ENCODE measurements around the gene PRKN.

PRKN gene

DNA sequence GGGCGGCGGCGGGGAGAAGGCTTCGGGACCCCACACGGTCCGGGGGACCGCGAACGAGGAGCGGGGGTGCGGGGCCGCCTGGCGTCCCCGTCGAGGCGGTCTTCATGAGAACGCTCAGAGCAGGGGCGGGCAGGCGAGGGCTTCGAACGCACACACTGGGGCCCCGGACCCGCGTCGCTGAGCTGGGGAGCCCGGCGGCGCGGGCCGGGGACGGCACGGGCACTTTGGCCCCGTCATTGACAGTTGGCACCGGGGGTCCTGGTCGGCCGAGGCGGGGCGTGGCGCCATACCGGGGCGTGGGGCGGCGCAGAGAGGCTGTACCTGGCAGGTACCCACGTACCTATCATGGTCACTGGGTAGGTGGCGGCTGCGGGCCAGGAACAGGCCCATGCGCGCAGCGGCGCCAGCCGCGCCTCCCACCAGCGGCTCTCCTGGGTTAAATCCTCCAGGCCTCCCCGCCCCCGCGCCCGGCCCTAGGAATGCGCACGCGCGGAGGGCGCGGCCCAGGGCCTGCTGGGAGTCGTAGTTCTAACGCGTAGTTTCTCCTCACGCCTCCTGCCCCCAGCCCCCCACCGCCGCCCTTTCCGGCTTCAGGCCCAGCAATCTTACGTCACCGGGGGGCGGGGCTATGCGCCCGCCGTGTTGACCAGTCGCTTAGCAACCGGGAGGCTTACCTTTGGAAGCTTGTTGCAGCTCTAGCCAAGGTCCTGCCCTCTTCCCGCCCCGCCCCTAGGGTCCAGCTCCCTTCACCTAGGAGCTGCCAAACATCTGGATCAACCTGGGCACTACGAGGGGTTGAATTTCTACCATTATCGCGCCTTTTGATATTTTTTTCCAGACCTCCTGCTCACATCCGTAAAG lies at the start of gene PRKN, which contains the start of gene PACRG:
TSS of gene PRKN (minus strand) at position 445 of the 861 bp plus-strand sequence.
TSS of gene PACRG (plus strand) at position 653 of the 861 bp plus-strand sequence.
- peak; percentile 99 for DNase-seq

GRCh38 chr6:162777091-162777490 lies 49.5 kb upstream of the PRKN start:
- DNase-seq: no peak

- no peak for DNase-seq
These were observed 46.4 kb upstream of the PRKN start for GRCh38 chr6:162773996-162774395.

DNA sequence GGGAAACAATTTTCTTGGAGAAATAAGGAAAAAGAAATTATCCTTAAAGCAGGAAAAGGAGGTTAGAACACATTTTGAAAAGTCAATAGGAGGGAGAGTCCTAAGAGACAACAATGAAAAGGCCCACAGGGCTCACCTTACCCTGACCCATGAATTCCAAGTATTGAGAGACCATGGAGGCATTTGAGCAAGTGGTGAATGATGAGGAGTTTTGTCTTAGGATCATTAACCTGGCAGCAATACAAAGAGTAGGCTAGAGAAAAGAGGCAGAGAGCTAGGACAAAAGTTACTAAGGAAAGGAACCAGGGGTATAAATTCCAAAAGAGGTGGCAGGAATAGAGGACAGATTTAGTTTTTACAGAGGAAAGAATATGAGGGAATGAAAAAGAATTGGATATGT lies 44.9 kb upstream of the PRKN start:
- no peak for DNase-seq

GRCh38 chr6:162770955-162771354 lies 43.4 kb upstream of the PRKN start:
- DNase-seq: no peak

DNA sequence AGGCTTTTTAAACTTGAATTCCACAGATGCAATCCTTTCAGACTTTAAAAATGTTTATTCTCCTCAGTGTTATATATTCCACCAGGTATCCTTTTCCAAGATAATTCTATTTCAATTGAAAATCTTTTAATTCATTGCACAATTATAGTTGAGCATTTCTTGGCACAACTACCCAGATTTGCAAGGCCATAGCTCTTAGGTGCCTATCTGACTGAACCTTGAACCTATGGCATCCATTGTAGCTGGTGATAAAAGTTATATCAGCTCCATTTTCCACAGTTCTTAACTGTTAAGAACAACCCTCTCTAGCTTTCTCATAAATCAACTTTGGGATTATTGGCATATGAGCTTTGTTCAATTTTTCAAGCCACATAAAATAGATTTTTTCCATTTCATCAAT lies 42.6 kb upstream of the PRKN start:
- no peak for DNase-seq

DNA sequence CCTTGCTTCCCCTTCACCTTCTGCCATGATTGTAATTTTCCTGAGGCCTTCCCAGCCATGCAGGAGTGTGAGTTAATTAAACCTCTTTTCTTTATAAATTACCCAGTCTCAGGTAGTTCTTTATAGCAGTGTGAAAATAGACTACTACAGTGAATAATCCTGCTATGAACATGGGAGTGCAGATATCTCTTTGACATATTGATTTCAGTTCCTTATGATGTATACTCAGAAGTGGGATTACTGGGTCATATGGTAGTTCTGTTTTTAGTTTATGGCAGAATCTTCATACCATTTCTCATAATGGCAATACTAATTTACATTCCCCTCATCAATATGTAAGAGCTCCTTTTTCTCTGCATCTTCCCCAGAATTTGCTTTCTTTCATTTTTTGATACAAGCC lies 26.2 kb upstream of the PRKN start:
- no peak for DNase-seq

DNA sequence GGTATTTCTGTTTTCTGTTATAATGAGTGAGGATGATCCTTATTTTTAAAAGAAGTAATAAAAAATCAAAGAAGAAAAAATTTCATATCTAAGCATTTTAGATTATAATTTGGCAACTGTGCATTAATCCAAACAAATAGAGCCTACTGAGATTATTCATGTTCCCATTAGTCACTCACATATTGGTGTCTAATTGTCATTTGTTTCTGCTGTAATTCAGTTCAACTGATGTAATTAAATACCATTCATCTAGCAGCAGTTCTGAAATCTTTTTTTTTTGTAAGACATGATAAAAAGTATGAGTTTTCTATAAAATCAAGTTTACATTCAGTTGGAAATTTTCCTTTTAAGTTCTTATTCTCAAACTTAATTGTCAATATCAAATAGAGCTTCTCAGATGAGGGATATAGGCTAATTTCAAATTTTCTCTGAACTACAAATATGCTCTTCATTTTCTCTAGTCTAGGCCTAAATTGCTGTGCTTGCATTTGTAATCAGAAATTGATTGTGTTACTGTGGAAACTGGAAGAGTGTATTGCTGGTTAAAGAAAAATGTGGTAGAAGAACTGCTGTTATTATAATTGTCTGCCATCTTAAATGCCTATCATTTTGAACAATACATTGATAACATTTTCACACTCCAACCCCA lies 23.8 kb upstream of the PRKN start:
- DNase-seq: no peak

- no peak for DNase-seq
These were observed 23.2 kb upstream of the PRKN start for GRCh38 chr6:162750776-162751175.

GRCh38 chr6:162736961-162737360 lies 9.4 kb upstream of the PRKN start:
- no peak for DNase-seq

DNA sequence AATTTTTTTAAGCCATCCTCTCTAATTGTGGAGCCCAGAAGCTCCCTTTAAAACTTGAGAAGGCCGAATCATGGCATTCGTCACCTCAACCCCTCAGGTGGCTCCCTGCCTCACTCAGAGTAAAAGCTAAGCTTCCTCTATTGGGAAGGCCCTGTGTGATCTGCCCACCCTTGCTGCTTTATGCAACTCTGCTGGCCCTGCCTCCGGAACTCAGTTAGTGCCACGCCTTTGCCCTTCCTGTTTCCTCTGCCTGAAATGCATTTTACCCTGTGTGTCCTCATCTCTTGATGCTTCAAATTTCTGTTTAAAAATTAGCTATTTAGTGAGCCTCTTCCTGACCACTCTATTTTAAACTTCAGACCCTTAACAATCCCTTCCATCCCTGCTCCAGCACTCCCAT lies 5.9 kb upstream of the PRKN start:
- DNase-seq: no peak

DNA sequence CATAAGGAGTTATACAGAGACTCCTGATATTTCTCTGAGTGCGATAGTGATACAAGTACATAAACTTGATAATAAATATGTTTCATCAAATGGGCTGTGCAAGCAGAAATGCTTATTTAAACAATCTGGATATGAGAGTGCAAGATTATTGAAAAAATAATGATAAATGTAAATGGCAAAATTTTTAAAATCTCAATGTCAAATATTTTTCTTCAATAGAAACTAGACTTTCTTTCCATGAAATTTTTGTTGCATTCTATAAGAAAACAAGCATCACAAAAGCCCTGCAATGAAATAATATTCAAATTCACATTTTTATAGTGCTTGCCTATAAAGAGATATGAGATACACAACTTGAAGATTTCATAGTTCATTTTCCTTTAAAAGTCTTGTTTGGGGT lies 2.9 kb upstream of the PRKN start:
- no peak for DNase-seq

DNA sequence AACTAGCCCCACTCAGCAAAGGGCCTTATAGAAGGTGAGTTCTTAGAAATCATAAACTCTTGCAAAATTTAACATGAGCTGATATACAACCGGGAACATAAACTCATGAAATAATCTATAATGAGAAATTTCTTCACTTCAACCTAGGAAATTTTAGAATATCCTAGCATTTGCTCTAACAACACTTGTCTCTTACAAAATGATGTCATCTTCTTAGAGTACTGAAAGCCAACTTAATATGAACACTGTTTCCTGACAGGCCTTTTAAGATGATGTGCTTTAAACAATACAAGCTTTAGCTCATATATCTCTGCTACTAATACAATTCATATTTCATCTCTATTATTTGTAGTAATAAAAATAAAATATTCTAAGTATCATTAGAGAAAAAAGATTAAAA lies 1.1 kb upstream of the PRKN start:
- DNase-seq: no peak

GRCh38 chr6:162728197-162728596 lies 631 bp upstream of the PRKN start:
- DNase-seq: peak; percentile 63

DNA sequence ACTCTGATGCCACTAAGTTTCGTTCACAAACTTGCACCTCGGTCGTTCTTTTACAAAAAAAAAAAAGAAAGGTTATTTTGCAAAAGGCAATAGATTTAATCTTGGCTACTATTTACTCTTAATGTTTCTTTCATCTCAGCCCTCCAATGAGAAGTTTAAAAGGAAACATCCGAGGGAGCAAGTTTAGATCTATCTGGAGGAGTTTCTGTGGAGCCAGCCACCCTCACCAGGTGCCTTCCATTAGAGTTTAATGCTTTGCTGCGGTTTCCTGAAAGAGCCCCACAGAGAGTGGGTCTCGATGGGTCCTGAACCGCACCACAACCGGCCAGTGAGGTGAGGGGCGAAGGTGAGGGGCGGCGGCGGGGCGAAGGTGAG lies 632 bp downstream of the PRKN start:
- no peak for DNase-seq

- no peak for DNase-seq
These were observed 4.9 kb downstream of the PRKN start for GRCh38 chr6:162722633-162723032.

GRCh38 chr6:162722226-162722625 lies 5.3 kb downstream of the PRKN start:
- no peak for DNase-seq

DNA sequence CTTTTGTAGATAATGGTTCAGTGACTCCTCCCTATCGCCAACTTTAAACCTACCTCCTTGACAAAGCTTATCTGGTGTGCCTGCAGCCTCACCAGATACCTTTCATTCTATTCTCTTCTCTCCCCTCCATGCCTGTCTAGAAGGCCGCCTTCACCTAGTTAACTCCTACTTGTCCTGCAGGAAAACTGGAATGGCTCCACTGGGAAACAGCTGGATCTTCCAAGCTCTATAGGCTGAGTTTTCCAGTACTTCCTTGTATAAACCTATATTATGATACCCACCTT lies 6.2 kb downstream of the PRKN start:
- DNase-seq: no peak

DNA sequence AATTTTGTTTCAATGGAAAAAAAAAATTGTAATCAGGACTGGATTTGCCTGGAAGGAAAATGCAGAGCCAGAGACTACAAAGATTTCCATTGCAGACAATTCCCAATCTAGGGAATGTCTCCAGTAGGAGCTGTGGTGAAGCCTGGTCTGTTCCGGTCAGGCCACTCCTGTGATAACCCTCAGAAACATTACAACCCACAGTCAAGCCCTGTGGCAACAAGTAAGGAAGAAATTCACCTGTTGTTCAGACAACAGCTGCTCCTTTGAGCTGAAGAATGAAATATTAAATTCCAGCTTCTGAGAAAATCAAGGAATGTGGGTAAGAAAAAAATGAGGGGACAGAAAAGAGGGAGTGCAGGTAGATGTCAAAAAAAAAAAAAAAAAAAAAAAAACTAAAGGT lies 8.0 kb downstream of the PRKN start:
- DNase-seq: no peak

DNA sequence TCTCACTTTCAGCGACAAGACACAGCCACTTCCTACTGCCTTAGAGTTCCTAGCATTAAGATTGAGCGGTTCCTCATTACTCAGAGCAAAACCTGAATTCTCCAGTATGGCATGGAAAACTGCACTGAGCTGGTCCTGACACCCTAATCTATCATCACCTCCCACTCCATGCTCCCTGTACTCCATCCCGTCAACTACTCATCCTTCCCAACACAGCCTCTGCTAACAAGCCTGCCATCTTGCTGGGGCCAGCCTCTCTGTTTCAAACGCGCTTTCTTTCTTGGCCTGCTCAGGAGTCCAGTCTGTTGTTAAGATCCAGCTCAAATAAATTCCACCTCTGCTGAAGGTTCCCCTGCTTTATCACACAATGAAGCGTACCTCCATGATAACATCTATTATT lies 12.0 kb downstream of the PRKN start:
- no peak for DNase-seq

DNA sequence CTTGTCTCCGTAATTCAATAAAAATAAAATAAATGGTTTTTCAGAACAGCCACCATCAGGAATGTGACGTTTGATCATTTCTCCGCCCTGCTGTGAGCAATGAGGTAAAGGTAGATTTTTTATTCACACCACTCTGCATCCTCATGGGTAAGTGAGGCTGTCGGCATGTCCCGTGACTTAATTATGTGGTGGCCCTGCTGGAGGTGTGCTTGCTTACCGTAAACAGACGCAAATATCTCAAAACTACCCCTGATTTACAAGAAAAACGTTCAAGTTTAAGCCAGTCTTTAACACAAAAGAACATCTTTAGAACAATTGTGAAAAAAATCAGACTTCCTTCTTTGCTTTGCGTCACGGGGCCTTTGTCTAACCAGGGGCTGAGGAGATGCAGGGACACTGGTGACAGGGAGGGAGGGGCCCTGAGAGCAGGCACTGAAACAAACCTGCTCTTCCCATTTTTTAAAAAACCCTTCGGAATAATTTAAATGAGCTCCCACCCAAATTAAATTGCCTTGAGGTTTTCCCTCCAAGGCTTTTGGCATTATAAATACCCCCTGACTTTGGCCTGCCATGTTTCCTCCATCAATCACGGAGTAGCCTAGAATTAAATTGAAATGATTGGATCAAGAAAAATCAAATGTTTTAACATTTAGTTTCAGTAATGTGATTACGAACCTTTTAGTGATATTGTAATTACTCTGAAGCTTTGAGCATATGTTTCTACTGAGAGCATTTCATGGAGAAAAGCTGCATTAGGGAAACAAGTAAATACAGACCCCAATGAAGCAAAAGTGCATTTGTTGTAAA lies 13.4 kb downstream of the PRKN start:
- DNase-seq: no peak

GRCh38 chr6:162712694-162713093 lies 14.9 kb downstream of the PRKN start:
- no peak for DNase-seq

- no peak for DNase-seq
These were observed 16.2 kb downstream of the PRKN start for GRCh38 chr6:162711376-162711775.

- DNase-seq: no peak
These were observed 16.6 kb downstream of the PRKN start for GRCh38 chr6:162710936-162711335.
